ENCODE measurements around the gene ADGRF3. TPM values are rescaled to one million over a fixed set of nuclear protein-coding genes. Genes with fewer than 3 reads are reported as not detected.

Gene ADGRF3
- total and polyA plus RNA-seq, 2 of the 13 experiments (the other 11 are each of a cell fraction or from before 2014, with no cell fraction given): 0.40 to 1.5 TPM

DNA sequence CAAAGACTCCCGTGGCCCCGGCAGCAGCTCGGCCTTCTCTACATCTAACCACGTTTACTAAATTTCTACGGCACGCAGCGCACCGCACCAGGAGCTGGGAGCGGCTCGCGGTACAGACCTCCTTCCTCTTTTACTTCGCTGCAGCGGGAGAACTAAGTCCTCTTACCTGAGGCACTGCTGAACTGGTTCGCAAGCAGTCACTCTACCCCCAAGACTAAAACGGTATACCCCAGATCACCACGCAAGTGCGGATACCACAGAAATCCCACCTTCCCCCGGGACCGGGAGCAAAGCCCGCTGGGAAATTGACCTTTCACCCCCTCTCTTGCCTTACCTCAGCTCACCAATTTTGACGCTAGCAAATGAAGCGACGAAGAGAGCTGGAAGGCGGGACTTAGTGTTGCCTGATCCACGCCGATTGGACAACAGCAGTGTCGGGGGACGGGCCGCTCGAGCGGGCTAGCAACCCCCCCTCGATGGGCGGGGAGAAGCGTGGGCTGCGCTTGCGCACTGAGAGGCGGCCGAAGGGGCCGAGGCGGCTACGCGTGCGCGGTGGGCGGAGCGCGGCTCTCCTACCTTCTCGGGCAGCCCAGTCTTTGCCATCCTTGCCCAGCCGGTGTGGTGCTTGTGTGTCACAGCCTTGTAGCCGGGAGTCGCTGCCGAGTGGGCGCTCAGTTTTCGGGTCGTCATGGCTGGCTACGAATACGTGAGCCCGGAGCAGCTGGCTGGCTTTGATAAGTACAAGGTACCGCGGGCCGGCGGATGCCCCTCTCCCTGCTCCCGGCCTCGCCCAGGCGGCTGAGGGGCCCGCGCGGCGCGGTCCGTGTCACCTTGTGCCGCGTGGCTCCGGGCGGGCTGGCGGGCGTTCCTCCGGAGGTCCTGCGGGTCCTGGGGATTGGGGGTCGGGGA, 790 bp downstream of the ADGRF3 start, which contains the start of gene SELENOI (continued):
- TF ChIP-seq, protein P1, sequence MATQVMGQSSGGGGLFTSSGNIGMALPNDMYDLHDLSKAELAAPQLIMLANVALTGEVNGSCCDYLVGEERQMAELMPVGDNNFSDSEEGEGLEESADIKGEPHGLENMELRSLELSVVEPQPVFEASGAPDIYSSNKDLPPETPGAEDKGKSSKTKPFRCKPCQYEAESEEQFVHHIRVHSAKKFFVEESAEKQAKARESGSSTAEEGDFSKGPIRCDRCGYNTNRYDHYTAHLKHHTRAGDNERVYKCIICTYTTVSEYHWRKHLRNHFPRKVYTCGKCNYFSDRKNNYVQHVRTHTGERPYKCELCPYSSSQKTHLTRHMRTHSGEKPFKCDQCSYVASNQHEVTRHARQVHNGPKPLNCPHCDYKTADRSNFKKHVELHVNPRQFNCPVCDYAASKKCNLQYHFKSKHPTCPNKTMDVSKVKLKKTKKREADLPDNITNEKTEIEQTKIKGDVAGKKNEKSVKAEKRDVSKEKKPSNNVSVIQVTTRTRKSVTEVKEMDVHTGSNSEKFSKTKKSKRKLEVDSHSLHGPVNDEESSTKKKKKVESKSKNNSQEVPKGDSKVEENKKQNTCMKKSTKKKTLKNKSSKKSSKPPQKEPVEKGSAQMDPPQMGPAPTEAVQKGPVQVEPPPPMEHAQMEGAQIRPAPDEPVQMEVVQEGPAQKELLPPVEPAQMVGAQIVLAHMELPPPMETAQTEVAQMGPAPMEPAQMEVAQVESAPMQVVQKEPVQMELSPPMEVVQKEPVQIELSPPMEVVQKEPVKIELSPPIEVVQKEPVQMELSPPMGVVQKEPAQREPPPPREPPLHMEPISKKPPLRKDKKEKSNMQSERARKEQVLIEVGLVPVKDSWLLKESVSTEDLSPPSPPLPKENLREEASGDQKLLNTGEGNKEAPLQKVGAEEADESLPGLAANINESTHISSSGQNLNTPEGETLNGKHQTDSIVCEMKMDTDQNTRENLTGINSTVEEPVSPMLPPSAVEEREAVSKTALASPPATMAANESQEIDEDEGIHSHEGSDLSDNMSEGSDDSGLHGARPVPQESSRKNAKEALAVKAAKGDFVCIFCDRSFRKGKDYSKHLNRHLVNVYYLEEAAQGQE (IDR thresholded peaks at IDR 0.05; ENCODE audit: borderline replicate concordance in 1 of 2, low read depth in 1 of 2, low read length in 2 of 2): peak in 1 of 2 experiments; percentile 66; a peak in 2 of 4 replicates
- TF ChIP-seq PTBP1 (IDR thresholded peaks at IDR 0.05; ENCODE audit: low read depth, low read length, poor library complexity, severe bottlenecking) (no peak), NKX3-1 (CRISPR knock-in tag; IDR thresholded peaks at IDR 0.05) (peak; percentile 83; the same call in 1 of the 2 replicates), ATAD3A (CRISPR knock-in tag; IDR thresholded peaks at IDR 0.05) (no peak), SOX6 (IDR thresholded peaks at IDR 0.05) (no peak), SOX6 (CRISPR knock-in tag; IDR thresholded peaks at IDR 0.05) (peak; percentile 76), NAIF1 (CRISPR knock-in tag; IDR thresholded peaks at IDR 0.05; ENCODE audit: borderline replicate concordance) (no peak), ZNF644 (CRISPR knock-in tag; IDR thresholded peaks at IDR 0.05; ENCODE audit: low read depth) (no peak), FOXK2 (IDR thresholded peaks at IDR 0.05) (peak; percentile 77; the same call in 1 of the 2 replicates)
- TF ChIP-seq, protein P2, sequence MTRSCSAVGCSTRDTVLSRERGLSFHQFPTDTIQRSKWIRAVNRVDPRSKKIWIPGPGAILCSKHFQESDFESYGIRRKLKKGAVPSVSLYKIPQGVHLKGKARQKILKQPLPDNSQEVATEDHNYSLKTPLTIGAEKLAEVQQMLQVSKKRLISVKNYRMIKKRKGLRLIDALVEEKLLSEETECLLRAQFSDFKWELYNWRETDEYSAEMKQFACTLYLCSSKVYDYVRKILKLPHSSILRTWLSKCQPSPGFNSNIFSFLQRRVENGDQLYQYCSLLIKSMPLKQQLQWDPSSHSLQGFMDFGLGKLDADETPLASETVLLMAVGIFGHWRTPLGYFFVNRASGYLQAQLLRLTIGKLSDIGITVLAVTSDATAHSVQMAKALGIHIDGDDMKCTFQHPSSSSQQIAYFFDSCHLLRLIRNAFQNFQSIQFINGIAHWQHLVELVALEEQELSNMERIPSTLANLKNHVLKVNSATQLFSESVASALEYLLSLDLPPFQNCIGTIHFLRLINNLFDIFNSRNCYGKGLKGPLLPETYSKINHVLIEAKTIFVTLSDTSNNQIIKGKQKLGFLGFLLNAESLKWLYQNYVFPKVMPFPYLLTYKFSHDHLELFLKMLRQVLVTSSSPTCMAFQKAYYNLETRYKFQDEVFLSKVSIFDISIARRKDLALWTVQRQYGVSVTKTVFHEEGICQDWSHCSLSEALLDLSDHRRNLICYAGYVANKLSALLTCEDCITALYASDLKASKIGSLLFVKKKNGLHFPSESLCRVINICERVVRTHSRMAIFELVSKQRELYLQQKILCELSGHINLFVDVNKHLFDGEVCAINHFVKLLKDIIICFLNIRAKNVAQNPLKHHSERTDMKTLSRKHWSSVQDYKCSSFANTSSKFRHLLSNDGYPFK (CRISPR knock-in tag; IDR thresholded peaks at IDR 0.05; ENCODE audit: borderline replicate concordance): peak; percentile 85; the same call in 1 of the 2 replicates
- TF ChIP-seq, protein P3, sequence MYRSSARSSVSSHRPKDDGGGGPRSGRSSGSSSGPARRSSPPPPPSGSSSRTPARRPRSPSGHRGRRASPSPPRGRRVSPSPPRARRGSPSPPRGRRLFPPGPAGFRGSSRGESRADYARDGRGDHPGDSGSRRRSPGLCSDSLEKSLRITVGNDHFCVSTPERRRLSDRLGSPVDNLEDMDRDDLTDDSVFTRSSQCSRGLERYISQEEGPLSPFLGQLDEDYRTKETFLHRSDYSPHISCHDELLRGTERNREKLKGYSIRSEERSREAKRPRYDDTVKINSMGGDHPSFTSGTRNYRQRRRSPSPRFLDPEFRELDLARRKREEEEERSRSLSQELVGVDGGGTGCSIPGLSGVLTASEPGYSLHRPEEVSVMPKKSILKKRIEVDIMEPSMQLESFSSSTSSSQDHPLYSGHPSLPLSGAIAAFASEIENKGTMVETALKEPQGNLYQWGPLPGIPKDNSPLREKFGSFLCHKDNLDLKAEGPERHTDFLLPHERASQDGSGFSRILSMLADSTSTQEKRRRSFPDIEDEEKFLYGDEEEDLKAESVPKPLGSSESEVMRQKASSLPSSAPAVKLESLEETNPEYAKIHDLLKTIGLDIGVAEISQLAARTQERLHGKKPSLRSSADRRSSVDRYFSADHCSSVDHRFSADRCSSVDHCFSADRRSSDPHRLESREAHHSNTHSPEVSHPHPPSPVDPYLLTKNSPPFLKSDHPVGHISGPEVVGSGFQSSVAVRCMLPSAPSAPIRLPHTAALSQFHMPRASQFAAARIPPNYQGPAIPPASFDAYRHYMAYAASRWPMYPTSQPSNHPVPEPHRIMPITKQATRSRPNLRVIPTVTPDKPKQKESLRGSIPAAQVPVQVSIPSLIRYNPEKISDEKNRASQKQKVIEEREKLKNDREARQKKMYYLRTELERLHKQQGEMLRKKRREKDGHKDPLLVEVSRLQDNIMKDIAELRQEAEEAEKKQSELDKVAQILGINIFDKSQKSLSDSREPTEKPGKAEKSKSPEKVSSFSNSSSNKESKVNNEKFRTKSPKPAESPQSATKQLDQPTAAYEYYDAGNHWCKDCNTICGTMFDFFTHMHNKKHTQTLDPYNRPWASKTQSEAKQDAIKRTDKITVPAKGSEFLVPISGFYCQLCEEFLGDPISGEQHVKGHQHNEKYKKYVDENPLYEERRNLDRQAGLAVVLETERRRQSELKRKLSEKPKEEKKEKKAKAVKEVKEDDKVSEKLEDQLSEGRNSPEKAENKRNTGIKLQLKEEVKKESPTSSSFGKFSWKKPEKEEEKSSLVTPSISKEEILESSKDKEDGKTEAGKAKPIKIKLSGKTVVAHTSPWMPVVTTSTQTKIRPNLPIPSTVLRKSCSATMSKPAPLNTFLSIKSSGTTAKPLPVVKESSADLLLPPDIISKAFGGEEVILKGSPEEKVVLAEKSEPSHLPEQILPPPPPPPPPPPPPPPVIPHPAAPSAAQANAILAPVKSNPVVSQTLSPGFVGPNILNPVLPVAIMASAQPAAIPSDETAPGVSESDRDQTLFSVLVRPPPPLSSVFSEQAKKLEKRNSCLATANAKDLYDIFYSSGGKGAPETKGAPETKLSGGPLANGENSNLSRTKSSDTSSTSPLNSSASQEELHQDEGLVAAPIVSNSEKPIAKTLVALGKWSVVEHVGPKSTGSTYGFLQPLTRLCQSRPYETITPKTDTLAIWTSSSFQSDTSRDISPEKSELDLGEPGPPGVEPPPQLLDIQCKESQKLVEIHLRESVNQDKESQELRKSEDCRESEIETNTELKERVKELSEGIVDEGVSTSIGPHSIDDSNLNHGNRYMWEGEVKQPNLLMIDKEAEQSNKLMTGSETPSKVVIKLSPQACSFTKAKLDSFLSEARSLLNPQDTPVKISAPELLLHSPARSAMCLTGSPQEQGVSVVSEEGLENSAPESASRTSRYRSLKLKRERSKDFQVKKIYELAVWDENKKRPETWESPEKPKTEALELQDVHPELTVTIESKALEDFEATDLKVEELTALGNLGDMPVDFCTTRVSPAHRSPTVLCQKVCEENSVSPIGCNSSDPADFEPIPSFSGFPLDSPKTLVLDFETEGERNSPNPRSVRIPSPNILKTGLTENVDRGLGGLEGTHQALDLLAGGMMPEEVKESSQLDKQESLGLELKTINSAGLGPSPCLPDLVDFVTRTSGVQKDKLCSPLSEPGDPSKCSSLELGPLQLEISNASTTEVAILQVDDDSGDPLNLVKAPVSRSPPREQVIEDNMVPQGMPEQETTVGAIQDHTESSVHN (CRISPR knock-in tag; IDR thresholded peaks at IDR 0.05): peak; percentile 94
- TF ChIP-seq, protein P4, sequence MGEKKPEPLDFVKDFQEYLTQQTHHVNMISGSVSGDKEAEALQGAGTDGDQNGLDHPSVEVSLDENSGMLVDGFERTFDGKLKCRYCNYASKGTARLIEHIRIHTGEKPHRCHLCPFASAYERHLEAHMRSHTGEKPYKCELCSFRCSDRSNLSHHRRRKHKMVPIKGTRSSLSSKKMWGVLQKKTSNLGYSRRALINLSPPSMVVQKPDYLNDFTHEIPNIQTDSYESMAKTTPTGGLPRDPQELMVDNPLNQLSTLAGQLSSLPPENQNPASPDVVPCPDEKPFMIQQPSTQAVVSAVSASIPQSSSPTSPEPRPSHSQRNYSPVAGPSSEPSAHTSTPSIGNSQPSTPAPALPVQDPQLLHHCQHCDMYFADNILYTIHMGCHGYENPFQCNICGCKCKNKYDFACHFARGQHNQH (CRISPR knock-in tag; IDR thresholded peaks at IDR 0.05): peak; percentile 85
